Calu3 (cell line): ENCODE data around the gene ERCC4. TPM values are rescaled to one million over a fixed set of nuclear protein-coding genes. Genes with fewer than 3 reads are reported as not detected.
A peak's percentile ranks its signal among the peaks of the same experiment; 100 is the strongest.

ENCODE experiments used
- BruUV-seq: library from RNA; stranded (reverse); fragments of 400-500 nt; replicated peaks from 2 replicates; lab custom pipeline; 2021; lab: Mats Ljungman, UMichigan
- CTCF ChIA-PET: fragments of 300-600 bp; sonication (Branson Sonifier 250); formaldehyde crosslinking; loops from one replicate; lab custom pipeline; 2022; ENCODE audit warnings: antibody characterized with exemption; lab: Charles Lee
- DNase-seq: peaks from one replicate; pipeline ENCODE4 v3.0.0; 2022
- H3K27ac Mint-ChIP-seq: one replicate; pipeline ENCODE4 v1.8.0; 2022; ENCODE audit warnings: mixed read lengths; ENCODE audit not compliant: unreplicated experiment
- H3K27me3 Mint-ChIP-seq: one replicate; pipeline ENCODE4 v1.8.0; 2022; ENCODE audit warnings: mixed read lengths; ENCODE audit not compliant: unreplicated experiment
- H3K36me3 Mint-ChIP-seq: one replicate; pipeline ENCODE4 v1.8.0; 2022; ENCODE audit warnings: mild to moderate bottlenecking, moderate library complexity, mixed read lengths; ENCODE audit not compliant: insufficient read depth, unreplicated experiment
- H3K4me1 Mint-ChIP-seq: one replicate; pipeline ENCODE4 v1.8.0; 2022; ENCODE audit warnings: mild to moderate bottlenecking, low read depth, mixed read lengths; ENCODE audit not compliant: unreplicated experiment
- H3K4me3 Mint-ChIP-seq: one replicate; pipeline ENCODE4 v1.8.0; 2022; ENCODE audit warnings: mild to moderate bottlenecking, low read depth, moderate library complexity, mixed read lengths; ENCODE audit not compliant: unreplicated experiment
- H3K9me3 Mint-ChIP-seq: one replicate; pipeline ENCODE4 v1.8.0; 2022; ENCODE audit warnings: low read depth, mixed read lengths; ENCODE audit not compliant: unreplicated experiment
- intact Hi-C: fragments of 100-400 bp; cut with micrococcal nuclease; formaldehyde crosslinking; loops from one replicate; pipeline ENCODE4 v1.10.0; 2022; ENCODE audit not compliant: unreplicated experiment
- total RNA-seq: library from RNA; stranded (reverse); gene quantifications from 2 replicates; pipeline ENCODE4 v1.2.3, GENCODE V29; 2022
- TF ChIP-seq, protein P1 (sequence below): fragments of 200-600 bp; IDR thresholded peaks from one replicate; pipeline ENCODE4 v1.8.0; 2022; ENCODE audit warnings: antibody characterized with exemption; ENCODE audit not compliant: unreplicated experiment

The ERCC4 gene
- total RNA-seq, 1 experiment from 2014 or later: 21.1 TPM

DNA sequence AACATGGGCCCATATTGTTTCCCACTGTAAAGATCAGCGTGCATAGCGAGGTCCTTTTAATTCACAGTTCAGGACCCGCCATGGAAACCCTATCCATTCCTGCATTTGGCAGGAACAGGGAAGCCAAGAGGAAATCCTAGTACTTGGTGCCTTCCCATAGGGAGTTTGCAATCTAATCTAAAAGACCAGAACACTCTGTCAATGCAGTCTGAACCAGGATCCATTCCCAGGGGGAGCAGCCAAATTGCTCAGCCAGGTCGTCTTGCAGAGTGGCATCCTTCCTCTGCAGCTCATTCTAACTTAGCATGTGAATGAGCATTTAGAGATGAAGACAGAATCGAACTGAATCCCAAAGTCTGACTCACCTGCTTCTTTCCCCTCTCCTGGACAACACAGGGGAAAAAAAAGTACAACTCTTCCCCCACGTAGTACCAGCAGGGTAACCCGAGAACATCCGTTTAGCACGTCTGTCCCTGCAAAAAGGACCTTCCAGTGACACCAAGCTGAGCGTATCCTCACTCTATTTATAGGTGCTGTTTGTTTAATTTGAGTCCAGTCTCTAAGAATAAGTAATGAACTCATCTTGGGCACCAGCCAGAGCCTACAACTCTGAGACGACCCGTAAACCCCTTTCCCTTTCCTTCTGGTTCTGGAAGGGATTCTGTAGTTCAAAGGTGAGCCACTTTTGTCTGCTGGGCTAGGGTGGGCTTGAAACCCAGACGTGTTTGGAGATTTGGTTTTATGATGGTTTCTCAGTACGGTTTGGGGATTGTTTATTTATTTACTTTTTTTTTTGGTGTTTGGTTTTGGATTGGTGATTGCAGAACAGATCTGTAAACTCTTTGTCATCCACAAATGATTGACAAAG lies 74.5 kb downstream of the ERCC4 start:
- peaks cover 3% of the 10 kb centered on the region for H3K9me3 Mint-ChIP-seq
- H3K27ac Mint-ChIP-seq: no peak overlapping the region
- BruUV-seq: no TSS peak
- no peak overlapping the region for H3K4me3 Mint-ChIP-seq
- H3K4me1 Mint-ChIP-seq: peaks cover 27% of the 10 kb centered on the region
- intact Hi-C loops: loop anchor here (5.0 kb wide), 1 partner anchor 37 kb away; no protein-coding TSS in a partner anchor
- TF ChIP-seq, protein P1, sequence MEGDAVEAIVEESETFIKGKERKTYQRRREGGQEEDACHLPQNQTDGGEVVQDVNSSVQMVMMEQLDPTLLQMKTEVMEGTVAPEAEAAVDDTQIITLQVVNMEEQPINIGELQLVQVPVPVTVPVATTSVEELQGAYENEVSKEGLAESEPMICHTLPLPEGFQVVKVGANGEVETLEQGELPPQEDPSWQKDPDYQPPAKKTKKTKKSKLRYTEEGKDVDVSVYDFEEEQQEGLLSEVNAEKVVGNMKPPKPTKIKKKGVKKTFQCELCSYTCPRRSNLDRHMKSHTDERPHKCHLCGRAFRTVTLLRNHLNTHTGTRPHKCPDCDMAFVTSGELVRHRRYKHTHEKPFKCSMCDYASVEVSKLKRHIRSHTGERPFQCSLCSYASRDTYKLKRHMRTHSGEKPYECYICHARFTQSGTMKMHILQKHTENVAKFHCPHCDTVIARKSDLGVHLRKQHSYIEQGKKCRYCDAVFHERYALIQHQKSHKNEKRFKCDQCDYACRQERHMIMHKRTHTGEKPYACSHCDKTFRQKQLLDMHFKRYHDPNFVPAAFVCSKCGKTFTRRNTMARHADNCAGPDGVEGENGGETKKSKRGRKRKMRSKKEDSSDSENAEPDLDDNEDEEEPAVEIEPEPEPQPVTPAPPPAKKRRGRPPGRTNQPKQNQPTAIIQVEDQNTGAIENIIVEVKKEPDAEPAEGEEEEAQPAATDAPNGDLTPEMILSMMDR: no peak
- no peak for DNase-seq
- CTCF ChIA-PET: no interaction called here
- no peaks in the 10 kb centered on the region for H3K36me3 Mint-ChIP-seq
- H3K27me3 Mint-ChIP-seq: no peaks in the 10 kb centered on the region

GRCh38 chr16:13995194-13995593 lies 75.2 kb downstream of the ERCC4 start:
- Mint-ChIP-seq H3K27me3 (no peaks in the 10 kb centered on the region), H3K27ac (no peak overlapping the region), H3K4me3 (no peak overlapping the region), H3K4me1 (peaks cover 27% of the 10 kb centered on the region), H3K9me3 (peaks cover 3% of the 10 kb centered on the region), H3K36me3 (no peaks in the 10 kb centered on the region)
- TF ChIP-seq, protein P1: no peak
- intact Hi-C loops: loop anchor here (5.0 kb wide), 1 partner anchor 38 kb away; no protein-coding TSS in a partner anchor
- BruUV-seq: no TSS peak
- no peak for DNase-seq
- CTCF ChIA-PET: no interaction called here

GRCh38 chr16:13996778-13997288 lies 76.9 kb downstream of the ERCC4 start:
- no TSS peak for BruUV-seq
- Mint-ChIP-seq H3K4me3 (no peak overlapping the region), H3K27ac (no peak overlapping the region), H3K36me3 (no peaks in the 10 kb centered on the region), H3K4me1 (peaks cover 27% of the 10 kb centered on the region), H3K9me3 (peaks cover 3% of the 10 kb centered on the region), H3K27me3 (no peaks in the 10 kb centered on the region)
- intact Hi-C loops: loop anchor here (5.0 kb wide), 1 partner anchor 40 kb away; no protein-coding TSS in a partner anchor
- DNase-seq: no peak
- CTCF ChIA-PET: no interaction called here
- TF ChIP-seq, protein P1: no peak

DNA sequence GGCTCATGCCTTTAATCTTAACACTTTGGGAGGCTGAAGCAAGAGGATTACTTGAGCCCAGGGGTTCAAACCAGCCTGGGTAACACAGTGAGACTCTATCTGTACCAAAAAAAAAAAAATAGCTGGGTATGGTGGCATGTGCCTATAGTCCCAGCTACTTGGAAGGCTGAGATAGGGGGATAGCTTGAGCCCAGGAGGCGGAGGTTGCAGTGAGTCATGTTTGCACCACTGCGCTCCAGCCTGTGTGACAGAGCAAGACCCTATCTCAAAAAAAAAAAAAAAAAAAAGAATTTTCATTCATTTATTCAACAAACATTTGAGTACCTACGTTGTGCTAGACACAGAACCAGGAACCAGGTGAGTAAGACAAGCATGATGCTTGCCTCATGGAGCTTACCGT lies 77.6 kb downstream of the ERCC4 start:
- CTCF ChIA-PET: interaction anchor here (0.6 to 0.7 kb wide), 2 partner anchors 65 to 207 kb away, joined by 3 read pairs; no protein-coding TSS in a partner anchor
- intact Hi-C loops: loop anchor here (5.0 kb wide), 1 partner anchor 40 kb away; no protein-coding TSS in a partner anchor
- peaks cover 3% of the 10 kb centered on the region for H3K9me3 Mint-ChIP-seq

More for the DNA sequence above, 77.6 kb downstream of the ERCC4 start:
- no peaks in the 10 kb centered on the region for H3K36me3 Mint-ChIP-seq
- peak overlapping the region; percentile 23 for H3K4me3 Mint-ChIP-seq
- H3K27ac Mint-ChIP-seq: peak overlapping the region; percentile 50
- DNase-seq: no peak
- no TSS peak for BruUV-seq
- peaks cover 29% of the 10 kb centered on the region for H3K4me1 Mint-ChIP-seq
- no peaks in the 10 kb centered on the region for H3K27me3 Mint-ChIP-seq
- TF ChIP-seq, protein P1: no peak
